OCI-LY3 (cell line): ENCODE data around the gene GRIN2A.

Experiments used
- H2AFZ ChIP-seq: fragments of 200-600, 300-600 bp; shearing (Covaris generic); 2 replicates; pipeline ENCODE4 v1.6.0; 2014; ENCODE audit warnings: antibody characterized with exemption, low read depth, low read length
- H3K27ac ChIP-seq: fragments of 200-600, 300-600 bp; sonication (generic); 2 replicates; pipeline ENCODE4 v1.5.1; 2014; ENCODE audit warnings: mild to moderate bottlenecking, low read length, moderate library complexity, mixed read lengths
- H3K27me3 ChIP-seq: fragments of 200-600, 300-600 bp; sonication (generic); 2 replicates; pipeline ENCODE4 v1.6.1; 2014; ENCODE audit warnings: low read depth, low read length, mixed read lengths
- H3K36me3 ChIP-seq: fragments of 200-600, 300-600 bp; sonication (generic); replicated peaks from 2 replicates; pipeline ENCODE3; 2014; ENCODE audit warnings: low read depth, low read length, mixed read lengths
- H3K4me1 ChIP-seq: fragments of 300-600, 200-600 bp; sonication (generic); 2 replicates; pipeline ENCODE4 v1.6.1; 2014; ENCODE audit warnings: low read length, mixed read lengths
- H3K4me2 ChIP-seq: fragments of 200-600, 300-600 bp; sonication (generic); 2 replicates; pipeline ENCODE4 v1.6.1; 2014; ENCODE audit warnings: low read length, mixed read lengths
- H3K4me3 ChIP-seq: fragments of 300-600, 200-600 bp; sonication (generic); 2 replicates; pipeline ENCODE4 v1.5.1; 2014; ENCODE audit warnings: antibody characterized with exemption, mild to moderate bottlenecking, low read length, moderate library complexity
- H3K79me2 ChIP-seq: fragments of 300-600, 200-600 bp; shearing (Covaris generic); 2 replicates; pipeline ENCODE4 v1.6.1; 2014; ENCODE audit warnings: mild to moderate bottlenecking, low read length, mixed read lengths
- H3K9ac ChIP-seq: fragments of 300-600, 200-600 bp; shearing (Covaris generic); 2 replicates; pipeline ENCODE4 v1.6.0; 2014; ENCODE audit warnings: mild to moderate bottlenecking, low read length, moderate library complexity
- H3K9me3 ChIP-seq: fragments of 200-600, 300-600 bp; shearing (Covaris generic); 2 replicates; pipeline ENCODE4 v1.6.1; 2014; ENCODE audit warnings: low read length, mixed read lengths; ENCODE audit not compliant: insufficient read depth
- H4K20me1 ChIP-seq: fragments of 200-600, 300-600 bp; sonication (generic); 2 replicates; pipeline ENCODE4 v1.6.1; 2016; ENCODE audit warnings: low read length, mixed read lengths; ENCODE audit not compliant: insufficient read depth
- CTCF ChIP-seq: fragments of 200-600, 300-600 bp; sonication (generic); IDR thresholded peaks from 2 replicates; pipeline ENCODE4 v1.5.1; 2014; ENCODE audit warnings: antibody characterized with exemption, low read length, low read depth
- EZH2phosphoT487 ChIP-seq: fragments of 200-600 bp; shearing (Covaris generic); IDR thresholded peaks from 2 replicates; pipeline ENCODE4 v1.6.1; 2018; ENCODE audit warnings: antibody characterized with exemption, mixed run types, low read depth

The GRIN2A gene

GRCh38 chr16:10076037-10076436 is 106.2 kb downstream of the GRIN2A start:
- peaks cover 4% of the 10 kb centered on the region for H3K27me3 ChIP-seq
- H3K4me1 ChIP-seq, result no peaks in the 10 kb centered on the region
- H3K27ac ChIP-seq, result no peak overlapping the region
- TF ChIP-seq EZH2phosphoT487, result no peak
- no peak for TF ChIP-seq CTCF
- H3K4me3 ChIP-seq, result no peak overlapping the region
- no peak overlapping the region for H3K4me2 ChIP-seq
- H2AFZ ChIP-seq, result no peak overlapping the region
- no peaks in the 10 kb centered on the region for H4K20me1 ChIP-seq
- no peaks in the 10 kb centered on the region for H3K36me3 ChIP-seq
- no peak overlapping the region for H3K9ac ChIP-seq
- H3K9me3 ChIP-seq, result no peaks in the 10 kb centered on the region
- H3K79me2 ChIP-seq, result no peaks in the 10 kb centered on the region

GRCh38 chr16:10070591-10070990 is 111.6 kb downstream of the GRIN2A start:
- Histone ChIP-seq H4K20me1 (no peaks in the 10 kb centered on the region), H3K36me3 (no peaks in the 10 kb centered on the region), H3K4me1 (no peaks in the 10 kb centered on the region), H2AFZ (no peak overlapping the region), H3K79me2 (no peaks in the 10 kb centered on the region), H3K4me3 (no peak overlapping the region), H3K27me3 (peaks cover 42% of the 10 kb centered on the region), H3K4me2 (no peak overlapping the region), H3K9me3 (no peaks in the 10 kb centered on the region), H3K27ac (no peak overlapping the region), H3K9ac (no peak overlapping the region)
- no peak for TF ChIP-seq EZH2phosphoT487
- no peak for TF ChIP-seq CTCF

- Histone ChIP-seq H3K36me3 (no peaks in the 10 kb centered on the region), H3K27me3 (peaks cover 49% of the 10 kb centered on the region), H3K79me2 (no peaks in the 10 kb centered on the region), H3K4me1 (no peaks in the 10 kb centered on the region), H3K27ac (no peak overlapping the region), H2AFZ (no peak overlapping the region), H3K9me3 (no peaks in the 10 kb centered on the region), H3K4me3 (no peak overlapping the region), H4K20me1 (no peaks in the 10 kb centered on the region), H3K4me2 (no peak overlapping the region), H3K9ac (no peak overlapping the region)
- no peak for TF ChIP-seq CTCF
- no peak for TF ChIP-seq EZH2phosphoT487
These were observed 112.9 kb downstream of the GRIN2A start for GRCh38 chr16:10069374-10069773.

- Histone ChIP-seq H3K4me3 (no peak overlapping the region), H3K4me1 (no peaks in the 10 kb centered on the region), H3K4me2 (no peak overlapping the region), H3K27ac (no peak overlapping the region), H3K9me3 (no peaks in the 10 kb centered on the region), H3K27me3 (peaks cover 61% of the 10 kb centered on the region), H3K36me3 (no peaks in the 10 kb centered on the region), H3K79me2 (no peaks in the 10 kb centered on the region), H3K9ac (no peak overlapping the region), H2AFZ (no peak overlapping the region), H4K20me1 (no peaks in the 10 kb centered on the region)
- TF ChIP-seq EZH2phosphoT487 (no peak), CTCF (no peak)
These were observed 114.4 kb downstream of the GRIN2A start for GRCh38 chr16:10067835-10068234.
